Stimulated activated CD4-positive, alpha-beta T cell treated with anti-CD3 and anti-CD28 coated beads, TNF-alpha, amount 100 ng/mL, for 48 hours (primary cell): ENCODE data around the gene EFCAB11.

Source experiments
- DNase-seq, 3 donors: peaks; one replicate each; pipeline ENCODE4 v3.0.0-alpha.2; 2020; ENCODE audit warnings: low read depth in 3 of 3

The EFCAB11 gene

GRCh38 chr14:89866458-89866857 is 88.1 kb downstream of the EFCAB11 start:
- DNase-seq = no peak

GRCh38 chr14:89865153-89865552 is 89.4 kb downstream of the EFCAB11 start:
- DNase-seq = no peak

GRCh38 chr14:89862856-89863255 is 91.7 kb downstream of the EFCAB11 start:
- DNase-seq = no peak

GRCh38 chr14:89861630-89862029 is 92.9 kb downstream of the EFCAB11 start:
- no peak for DNase-seq

GRCh38 chr14:89858089-89858488 is 96.4 kb downstream of the EFCAB11 start:
- DNase-seq = no peak

- DNase-seq = no peak
Measured at GRCh38 chr14:89856871-89857345, 97.6 kb downstream of the EFCAB11 start.

GRCh38 chr14:89855961-89856656 is 98.4 kb downstream of the EFCAB11 start:
- no peak for DNase-seq

GRCh38 chr14:89853936-89854693 is 100.4 kb downstream of the EFCAB11 start:
- no peak for DNase-seq

GRCh38 chr14:89851106-89851505 is 103.4 kb downstream of the EFCAB11 start:
- no peak for DNase-seq

GRCh38 chr14:89849931-89850330 is 104.6 kb downstream of the EFCAB11 start:
- DNase-seq = no peak

- no peak for DNase-seq
Measured at GRCh38 chr14:89848165-89848564, 106.4 kb downstream of the EFCAB11 start.

- no peak for DNase-seq
Measured at GRCh38 chr14:89845346-89845745, 109.2 kb downstream of the EFCAB11 start.

- DNase-seq = no peak
Measured at GRCh38 chr14:89844508-89844907, 110.0 kb downstream of the EFCAB11 start.

GRCh38 chr14:89842837-89843236 is 111.7 kb downstream of the EFCAB11 start:
- no peak for DNase-seq

- DNase-seq = no peak
Measured at GRCh38 chr14:89841851-89842250, 112.7 kb downstream of the EFCAB11 start.

GRCh38 chr14:89836830-89837469 is 117.6 kb downstream of the EFCAB11 start:
- no peak for DNase-seq

- no peak for DNase-seq
Measured at GRCh38 chr14:89833661-89834060, 120.9 kb downstream of the EFCAB11 start.

- no peak for DNase-seq
Measured at GRCh38 chr14:89833120-89833532, 121.4 kb downstream of the EFCAB11 start.

GRCh38 chr14:89828471-89829165 is 125.9 kb downstream of the EFCAB11 start:
- DNase-seq = no peak

- DNase-seq = no peak
Measured at GRCh38 chr14:89827265-89827664, 127.3 kb downstream of the EFCAB11 start.

GRCh38 chr14:89826596-89826995 is 127.9 kb downstream of the EFCAB11 start:
- DNase-seq = no peak

- DNase-seq = no peak
Measured at GRCh38 chr14:89823743-89824142, 130.8 kb downstream of the EFCAB11 start.
